GM19035 (cell line): ENCODE measurements around the gene STIM1.
"Not testable (repeated sequence)": the region's sequence is repeated elsewhere in the genome, so short reads cannot be mapped to it uniquely, and the experiment has no call there.

ENCODE experiments used
- ATAC-seq: cut with Tn5 transposase; IDR thresholded peaks from one replicate; pipeline ENCODE4 v1.9.1; 2021; ENCODE audit not compliant: unreplicated experiment

STIM1 gene

DNA sequence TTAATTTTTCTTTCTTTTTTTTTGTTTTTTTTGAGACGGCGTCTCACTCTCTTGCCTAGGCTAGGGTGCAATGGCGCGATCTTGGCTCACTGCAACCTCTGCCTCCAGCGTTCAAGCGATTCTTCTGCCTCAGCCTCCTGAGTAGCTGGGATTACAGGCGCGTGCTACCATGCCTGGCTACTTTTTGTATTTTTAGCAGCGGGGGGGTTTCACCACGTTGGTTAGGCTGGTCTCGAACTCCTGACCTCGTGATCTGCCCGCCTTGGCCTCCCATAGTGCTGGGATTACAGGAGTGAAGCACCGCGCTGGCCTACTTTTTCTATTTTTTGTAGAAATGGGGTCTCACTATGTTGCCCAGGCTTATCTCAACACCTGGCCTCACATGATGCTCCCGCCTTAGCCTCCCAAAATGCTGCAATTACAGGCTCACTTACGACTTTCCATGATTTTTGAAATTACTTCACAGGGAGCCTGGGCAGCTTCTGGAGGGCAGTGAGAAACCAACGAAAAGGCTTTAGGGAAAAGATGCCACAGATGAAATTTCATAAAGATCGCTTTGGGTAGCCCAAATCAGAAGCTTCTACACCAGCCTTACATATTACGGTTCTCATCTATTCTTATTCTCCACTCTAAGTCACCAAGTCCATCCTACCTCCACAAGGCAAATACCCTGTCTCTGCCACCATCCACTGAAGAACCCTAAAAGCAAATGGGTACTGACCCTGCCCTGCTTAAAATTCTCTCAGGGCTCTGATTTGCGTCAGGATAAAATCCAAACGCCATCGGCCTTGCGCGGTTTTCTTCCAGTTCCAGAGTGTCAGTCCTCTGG lies 238.3 kb downstream of the STIM1 start:
- no peak for ATAC-seq

DNA sequence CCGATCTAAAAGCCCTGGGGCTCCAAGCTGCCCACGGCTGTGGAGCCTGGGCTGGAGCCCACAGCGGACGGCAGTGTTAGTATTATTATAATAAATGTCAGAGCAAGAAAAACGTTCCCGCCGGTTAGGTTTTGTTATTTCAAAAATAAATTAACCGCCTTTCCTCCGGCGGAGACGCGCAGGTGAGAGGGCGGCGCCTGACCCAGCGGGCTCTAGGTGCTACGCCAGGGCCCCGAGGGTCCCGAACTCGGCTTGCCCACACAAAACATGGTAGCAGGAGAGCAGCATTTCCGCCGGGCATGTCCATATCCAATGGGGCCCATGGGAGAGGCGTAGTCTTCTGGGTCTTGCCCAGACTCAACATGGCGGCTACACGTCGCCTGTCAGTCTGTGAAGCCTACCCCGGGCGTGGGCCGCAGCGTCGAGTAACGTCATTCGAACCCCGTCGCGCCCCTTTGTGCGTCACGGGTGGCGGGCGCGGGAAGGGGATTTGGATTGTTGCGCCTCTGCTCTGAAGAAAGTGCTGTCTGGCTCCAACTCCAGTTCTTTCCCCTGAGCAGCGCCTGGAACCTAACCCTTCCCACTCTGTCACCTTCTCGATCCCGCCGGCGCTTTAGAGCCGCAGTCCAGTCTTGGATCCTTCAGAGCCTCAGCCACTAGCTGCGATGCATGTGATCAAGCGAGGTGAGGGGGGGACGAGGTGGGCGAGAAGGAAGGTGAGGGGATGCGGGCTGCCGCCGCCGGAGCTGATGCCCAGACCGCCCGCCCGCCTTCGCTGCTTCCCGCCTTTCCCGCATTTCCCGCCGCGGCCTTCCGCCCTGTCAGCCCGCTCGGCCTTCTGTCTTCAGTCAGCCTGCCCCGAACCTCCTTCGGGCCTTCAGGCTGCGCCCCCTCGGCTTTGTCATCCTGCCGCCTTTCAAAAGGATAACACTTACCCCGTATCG lies 239.2 kb downstream of the STIM1 start, which contains the start of gene RRM1:
Gene RRM1, plus strand, starts transcription at position 452 of the 944 bp plus-strand sequence. Its CDS starts 214 bp downstream, at position 666.
- ATAC-seq, result peak; percentile 96

DNA sequence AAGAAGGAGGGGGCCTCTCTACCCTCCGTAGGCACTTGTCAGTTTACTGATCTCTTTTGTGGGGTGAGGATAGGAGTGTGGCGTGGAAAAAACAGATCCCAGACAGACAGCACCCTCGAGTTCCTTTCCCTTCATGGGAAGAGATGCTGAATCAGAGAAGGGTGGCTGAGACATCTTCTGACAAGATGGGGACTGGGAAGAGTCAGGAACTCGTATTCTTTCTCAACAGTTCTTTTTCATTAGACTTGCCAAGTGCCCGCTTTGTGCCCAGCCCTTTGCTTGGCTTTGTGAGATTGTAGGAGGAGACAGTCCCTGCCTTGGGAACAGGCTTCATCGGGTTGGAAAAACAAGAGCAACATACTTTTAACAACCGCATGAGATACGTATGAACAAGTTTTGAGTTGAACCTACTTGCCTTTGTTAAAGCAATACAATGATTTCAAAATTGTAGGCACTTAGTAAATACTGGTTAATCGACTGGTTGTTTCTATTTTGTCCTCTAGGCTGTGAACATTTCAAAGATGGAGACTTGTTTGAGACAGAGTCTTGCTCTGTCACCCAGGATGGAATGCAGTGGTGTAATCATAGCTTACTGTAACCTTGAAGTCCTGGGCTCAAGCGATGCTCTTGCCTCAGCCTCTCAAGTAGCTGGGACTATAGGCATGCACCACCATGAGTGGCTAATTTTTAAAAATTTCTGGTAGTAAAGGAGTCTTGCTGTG lies 240.2 kb downstream of the STIM1 start:
- no peak for ATAC-seq

DNA sequence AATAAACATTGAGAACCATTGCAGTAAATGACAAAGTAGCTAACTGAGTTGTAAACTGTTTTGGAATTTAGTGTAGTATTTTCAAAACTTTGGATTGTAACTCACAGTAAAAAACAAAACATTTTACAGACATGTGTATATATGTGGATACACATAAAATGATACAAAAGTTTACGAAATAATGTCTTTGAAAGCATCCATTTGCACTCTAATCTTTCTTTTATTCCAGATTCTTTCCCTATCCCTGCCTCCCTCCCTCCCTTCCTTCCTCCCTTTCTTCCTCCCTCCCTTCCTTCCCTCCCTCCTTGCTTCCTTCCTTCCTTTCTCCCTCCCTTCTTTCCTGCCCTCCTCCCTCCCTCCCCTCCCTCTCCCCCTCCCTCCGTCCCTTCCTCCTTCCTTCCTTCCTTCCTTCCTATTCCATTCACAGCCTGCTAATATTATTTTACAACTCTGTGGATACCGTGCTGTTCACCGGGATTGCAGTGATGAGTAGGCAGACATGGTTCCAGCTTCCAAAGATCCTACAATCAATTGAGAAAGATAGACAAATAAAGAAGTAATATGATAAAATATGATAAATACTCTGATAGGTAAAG lies 242.7 kb downstream of the STIM1 start:
- no peak for ATAC-seq

DNA sequence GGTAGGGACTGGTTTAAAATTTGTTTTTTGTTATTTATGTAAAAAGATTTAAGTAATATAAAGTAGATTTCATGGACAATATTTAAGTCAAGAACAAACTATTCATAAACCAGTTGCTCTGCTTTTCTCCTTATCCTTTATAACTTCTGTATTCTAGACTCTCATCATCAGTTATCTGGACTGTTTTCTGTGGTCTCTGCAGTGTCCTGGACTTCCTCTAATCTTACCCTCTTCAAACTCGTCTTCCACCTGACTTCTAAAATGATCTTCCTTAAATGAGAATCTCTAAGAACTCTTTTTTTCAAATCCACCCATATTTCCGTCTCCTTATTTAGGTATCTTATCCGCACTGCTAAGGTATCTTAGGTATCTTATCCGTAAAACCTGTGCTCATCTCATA lies 247.2 kb downstream of the STIM1 start:
- ATAC-seq, result no peak

DNA sequence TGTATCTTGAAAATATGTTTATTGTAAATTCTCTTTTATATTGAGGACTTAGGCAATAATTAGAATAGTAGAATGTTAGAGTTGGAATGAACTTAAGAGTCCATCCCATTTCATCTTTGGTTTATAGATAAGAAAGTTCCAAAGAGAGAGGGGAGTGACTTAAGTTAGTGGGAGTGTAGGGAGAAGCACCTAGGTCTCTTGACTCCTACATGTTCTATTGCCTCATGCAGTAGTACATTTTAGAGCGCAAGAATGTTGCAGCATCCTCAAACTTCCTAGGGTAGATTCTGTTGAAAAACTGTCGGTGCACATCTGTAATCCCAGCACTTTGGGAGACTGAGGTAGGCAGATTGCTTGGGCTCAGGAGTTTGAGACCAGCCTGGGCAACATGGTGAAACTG lies 247.8 kb downstream of the STIM1 start:
- no peak for ATAC-seq

DNA sequence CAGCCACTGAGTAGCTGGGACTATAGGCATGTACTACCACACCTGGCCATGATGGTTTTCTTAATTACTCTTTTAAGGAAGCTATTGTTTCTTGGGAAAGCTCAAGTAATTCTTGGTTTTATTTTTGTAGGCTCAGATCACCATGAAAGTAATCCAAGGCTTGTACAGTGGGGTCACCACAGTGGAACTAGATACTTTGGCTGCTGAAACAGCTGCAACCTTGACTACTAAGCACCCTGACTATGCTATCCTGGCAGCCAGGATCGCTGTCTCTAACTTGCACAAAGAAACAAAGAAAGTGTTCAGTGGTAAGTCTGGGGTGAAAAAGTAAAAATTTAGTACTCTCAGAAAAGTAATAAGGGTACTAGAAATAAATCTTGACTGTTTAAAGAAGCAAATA lies 250.5 kb downstream of the STIM1 start:
- ATAC-seq, result no peak

DNA sequence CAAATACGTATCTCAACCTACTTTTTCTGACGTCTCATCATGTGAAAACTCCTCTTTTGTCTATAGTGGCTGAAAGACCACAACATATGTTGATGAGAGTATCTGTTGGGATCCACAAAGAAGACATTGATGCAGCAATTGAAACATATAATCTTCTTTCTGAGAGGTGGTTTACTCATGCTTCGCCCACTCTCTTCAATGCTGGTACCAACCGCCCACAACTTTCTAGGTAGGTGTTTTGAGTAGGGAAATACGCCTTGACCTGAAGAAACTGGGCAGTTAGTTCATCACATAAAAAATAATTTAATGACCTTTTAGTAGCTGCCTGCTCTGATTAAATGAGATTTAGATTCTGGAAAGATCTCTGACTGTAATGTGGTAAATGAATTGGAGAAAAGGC lies 256.4 kb downstream of the STIM1 start:
- ATAC-seq, result no peak

DNA sequence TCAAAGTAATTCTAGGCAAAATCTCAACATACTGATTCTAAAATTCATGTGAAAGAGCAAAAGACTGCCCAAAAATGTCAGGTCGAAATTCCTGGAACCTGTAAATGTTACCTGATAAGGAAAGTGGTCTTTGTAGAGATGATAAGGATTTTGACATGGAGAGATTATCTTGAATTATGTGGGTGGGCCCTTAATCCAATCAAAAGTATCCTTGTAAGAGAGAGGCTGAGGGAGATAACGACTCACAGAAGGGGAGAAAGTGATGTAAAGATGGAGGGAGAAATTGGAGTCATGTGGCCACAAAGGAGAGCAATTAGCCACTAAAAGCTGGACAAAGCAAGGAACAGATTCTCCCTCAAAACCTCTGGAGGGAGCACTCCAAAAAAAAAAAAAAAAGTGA lies 259.7 kb downstream of the STIM1 start:
- ATAC-seq, result no peak

DNA sequence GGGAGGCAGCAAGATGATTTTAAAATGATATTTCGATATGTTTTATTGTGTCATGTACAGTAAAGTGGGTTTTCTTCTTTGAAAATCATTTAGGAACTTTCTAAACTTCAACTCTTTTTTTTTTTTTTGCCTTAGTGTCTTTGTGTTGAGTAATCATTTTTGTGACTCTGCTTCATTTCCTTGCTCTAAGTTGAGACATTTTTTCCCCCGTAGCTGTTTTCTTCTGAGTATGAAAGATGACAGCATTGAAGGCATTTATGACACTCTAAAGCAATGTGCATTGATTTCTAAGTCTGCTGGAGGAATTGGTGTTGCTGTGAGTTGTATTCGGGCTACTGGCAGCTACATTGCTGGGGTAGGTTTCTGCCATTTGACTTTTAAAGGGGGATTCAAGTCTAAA lies 262.6 kb downstream of the STIM1 start:
- no peak for ATAC-seq

DNA sequence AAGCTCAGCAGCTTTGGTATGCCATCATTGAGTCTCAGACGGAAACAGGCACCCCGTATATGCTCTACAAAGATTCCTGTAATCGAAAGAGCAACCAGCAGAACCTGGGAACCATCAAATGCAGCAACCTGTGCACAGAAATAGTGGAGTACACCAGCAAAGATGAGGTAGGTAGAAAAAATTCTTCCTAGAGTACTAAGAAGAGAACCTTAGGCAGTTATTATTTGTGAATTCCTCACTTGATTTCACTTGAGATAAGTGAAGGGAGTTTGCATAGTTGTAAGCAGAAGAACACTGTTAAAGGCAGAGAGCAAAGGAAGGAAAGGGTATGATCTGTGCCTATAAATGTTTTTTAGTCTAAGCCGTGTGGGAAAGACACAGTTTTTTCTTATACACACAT lies 267.8 kb downstream of the STIM1 start:
- no peak for ATAC-seq

DNA sequence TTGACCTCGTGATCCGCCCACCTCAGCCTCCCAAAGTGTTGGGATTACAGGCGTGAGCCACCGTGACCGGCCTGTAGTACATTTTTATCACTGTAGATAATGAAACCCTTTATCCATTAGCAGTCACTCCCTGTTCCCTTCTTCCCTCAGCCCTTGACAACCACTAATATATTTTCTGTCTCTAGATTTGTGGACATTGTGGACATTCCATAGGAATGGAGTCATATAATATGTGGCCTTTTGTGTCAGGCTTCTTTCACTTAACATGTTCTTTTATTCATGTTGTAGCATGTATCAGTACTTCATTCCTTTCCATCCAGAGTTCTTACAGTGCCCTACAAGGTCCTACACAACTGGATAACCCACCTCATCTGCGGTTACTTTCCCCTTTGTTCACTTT lies 269.7 kb downstream of the STIM1 start:
- ATAC-seq, result no peak

DNA sequence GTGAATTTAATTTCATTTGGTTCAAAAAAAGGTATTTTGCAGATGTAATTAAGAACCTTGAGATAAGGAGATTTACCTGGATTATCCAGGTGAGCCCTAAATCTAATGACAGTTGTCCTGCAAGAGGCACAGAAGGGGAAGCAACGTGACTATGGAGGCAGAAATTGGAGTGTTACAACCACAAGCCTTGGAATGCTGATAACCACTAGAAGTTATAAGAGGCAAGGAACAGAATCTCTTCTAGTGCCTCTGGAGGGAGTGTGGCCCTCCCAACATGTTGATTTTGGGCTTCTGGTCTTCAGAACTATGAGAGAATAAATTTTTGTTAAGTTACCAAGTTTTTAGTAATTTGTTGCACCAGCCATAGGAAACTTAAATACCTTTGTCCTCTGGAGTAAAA lies 271.9 kb downstream of the STIM1 start:
- ATAC-seq, result no peak

DNA sequence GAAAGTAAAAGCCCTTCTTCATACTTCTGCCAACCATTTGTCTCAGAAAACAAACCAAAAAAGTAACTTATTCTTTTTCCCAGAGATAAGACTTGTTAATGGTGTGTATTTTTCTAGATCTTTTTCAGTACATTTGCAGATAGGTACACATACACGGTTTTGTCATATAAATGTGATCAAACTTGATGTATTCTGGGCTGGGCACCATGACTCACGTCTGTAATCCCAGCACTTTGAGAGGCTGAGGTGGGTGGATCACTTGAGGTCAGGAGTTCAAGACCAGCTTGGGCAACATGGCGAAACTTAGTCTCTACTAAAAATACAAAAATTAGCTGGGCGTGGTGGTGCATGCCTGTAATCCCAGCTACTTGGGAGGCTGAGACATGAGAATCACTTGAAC lies 274.8 kb downstream of the STIM1 start:
- not testable (repeated sequence) for ATAC-seq

DNA sequence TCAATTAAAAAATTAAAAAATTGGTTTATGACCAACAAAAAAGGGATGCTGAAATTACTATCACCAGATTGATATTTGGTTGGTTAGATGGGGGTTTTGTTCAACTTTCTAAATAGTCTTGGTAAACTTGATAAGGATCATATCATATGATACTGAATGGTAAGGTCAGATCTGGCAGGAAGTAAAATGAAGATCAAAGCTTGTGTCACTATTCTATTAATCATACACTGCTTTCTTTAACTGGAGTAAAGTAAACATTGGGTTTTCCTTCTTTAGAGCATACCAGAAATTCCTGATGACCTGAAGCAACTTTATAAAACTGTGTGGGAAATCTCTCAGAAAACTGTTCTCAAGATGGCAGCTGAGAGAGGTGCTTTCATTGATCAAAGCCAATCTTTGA lies 279.3 kb downstream of the STIM1 start:
- ATAC-seq, result no peak

DNA sequence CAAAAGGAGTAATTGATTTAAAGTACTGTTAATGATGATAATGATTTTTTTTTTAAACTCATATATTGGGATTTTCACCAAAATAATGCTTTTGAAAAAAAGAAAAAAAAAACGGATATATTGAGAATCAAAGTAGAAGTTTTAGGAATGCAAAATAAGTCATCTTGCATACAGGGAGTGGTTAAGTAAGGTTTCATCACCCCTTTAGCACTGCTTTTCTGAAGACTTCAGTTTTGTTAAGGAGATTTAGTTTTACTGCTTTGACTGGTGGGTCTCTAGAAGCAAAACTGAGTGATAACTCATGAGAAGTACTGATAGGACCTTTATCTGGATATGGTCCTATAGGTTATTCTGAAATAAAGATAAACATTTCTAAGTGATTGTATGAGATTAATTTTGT lies 283.0 kb downstream of the STIM1 start:
- ATAC-seq, result no peak

DNA sequence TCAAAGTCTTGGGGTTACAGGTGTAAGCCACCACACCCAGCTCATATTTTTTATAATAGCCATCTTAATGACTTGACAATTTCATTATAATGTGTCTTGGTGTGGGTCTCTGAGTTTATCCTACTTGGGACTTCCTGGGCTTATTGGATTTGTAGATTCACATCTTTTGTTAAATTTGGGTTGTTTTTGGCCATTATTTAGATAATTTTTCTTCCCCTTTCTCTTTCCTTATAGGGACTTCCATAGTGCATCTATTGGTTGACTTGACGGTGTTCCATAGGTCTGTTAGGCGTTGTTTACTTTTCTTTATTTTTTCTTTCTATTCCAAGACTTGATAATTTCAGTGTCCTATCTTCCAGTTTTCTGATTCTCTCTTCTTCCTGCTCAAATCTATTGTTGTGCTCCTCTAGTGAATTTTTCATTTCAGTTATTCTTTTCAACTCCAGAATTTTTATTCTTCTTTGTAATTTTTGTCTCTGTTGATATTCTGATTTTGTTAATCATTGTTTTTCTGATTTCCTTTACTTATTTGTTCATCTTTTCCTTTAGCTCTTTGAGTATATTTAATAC lies 284.7 kb downstream of the STIM1 start:
- ATAC-seq, result no peak
